ENCODE measurements around the gene MAPK6. TPM values are rescaled to one million over a fixed set of nuclear protein-coding genes. Genes with fewer than 3 reads are reported as not detected.
"Not testable (repeated sequence)": the region's sequence is repeated elsewhere in the genome, so short reads cannot be mapped to it uniquely, and the experiment has no call there.

The MAPK6 gene
- total and polyA plus RNA-seq, 8 donors, result 24.6 to 35.8 (median 26.4) TPM

DNA sequence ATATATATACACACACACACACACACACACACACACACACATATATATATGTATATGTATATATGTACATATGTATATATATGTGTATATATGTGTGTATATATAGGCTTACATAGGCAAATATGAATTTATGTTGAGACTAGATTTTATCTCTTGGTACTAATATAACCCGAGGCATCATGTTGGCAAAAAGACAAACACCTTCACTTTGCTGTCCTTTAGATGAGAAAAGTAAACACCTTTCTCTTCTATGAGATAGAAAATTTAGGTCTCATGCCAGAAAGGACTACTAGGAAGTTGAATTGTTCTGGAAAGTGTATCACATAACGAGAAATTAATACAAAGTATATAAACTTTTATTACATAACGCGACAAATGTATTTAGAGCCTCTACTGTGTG lies 27.9 kb upstream of the MAPK6 start:
- TF ChIP-seq, protein P1, sequence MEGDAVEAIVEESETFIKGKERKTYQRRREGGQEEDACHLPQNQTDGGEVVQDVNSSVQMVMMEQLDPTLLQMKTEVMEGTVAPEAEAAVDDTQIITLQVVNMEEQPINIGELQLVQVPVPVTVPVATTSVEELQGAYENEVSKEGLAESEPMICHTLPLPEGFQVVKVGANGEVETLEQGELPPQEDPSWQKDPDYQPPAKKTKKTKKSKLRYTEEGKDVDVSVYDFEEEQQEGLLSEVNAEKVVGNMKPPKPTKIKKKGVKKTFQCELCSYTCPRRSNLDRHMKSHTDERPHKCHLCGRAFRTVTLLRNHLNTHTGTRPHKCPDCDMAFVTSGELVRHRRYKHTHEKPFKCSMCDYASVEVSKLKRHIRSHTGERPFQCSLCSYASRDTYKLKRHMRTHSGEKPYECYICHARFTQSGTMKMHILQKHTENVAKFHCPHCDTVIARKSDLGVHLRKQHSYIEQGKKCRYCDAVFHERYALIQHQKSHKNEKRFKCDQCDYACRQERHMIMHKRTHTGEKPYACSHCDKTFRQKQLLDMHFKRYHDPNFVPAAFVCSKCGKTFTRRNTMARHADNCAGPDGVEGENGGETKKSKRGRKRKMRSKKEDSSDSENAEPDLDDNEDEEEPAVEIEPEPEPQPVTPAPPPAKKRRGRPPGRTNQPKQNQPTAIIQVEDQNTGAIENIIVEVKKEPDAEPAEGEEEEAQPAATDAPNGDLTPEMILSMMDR (IDR thresholded peaks at IDR 0.05), result no peak
- intact Hi-C loops (cut with DNase I), result no loop called here
- no peaks in the 10 kb centered on the region for H3K9me3 ChIP-seq
- H3K27me3 ChIP-seq, result no peaks in the 10 kb centered on the region
- DNase-seq (no peak), ATAC-seq (no peak)
- H3K4me1 ChIP-seq, result no peaks in the 10 kb centered on the region
- no peak overlapping the region for H3K27ac ChIP-seq
- no peak overlapping the region for H3K4me3 ChIP-seq
- H3K36me3 ChIP-seq, result no peaks in the 10 kb centered on the region

DNA sequence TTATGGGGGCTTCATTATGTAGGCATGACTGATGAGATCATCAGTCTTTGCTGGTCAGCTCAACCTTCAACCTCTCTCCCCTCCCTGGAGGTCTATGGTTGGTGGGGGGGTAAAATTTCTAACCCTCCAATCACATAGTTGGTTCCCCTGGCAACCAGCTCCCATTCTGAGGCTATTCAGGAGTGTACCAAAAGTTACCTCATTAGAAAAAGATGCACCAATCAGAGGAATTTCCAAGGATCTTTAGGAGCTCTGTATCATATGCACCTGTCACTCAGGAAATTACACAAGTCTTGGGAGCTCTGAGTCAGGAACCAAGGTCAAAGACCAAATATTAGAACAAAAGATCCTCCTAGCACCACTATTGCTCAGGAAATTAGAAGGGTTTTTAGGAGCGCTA lies 26.1 kb upstream of the MAPK6 start:
- intact Hi-C loops (cut with DNase I), result no loop called here
- no peak for ATAC-seq
- H3K9me3 ChIP-seq, result no peaks in the 10 kb centered on the region
- H3K27me3 ChIP-seq, result no peaks in the 10 kb centered on the region
- H3K4me1 ChIP-seq, result no peaks in the 10 kb centered on the region
- no peak overlapping the region for H3K27ac ChIP-seq
- DNase-seq, result no peak
- TF ChIP-seq, protein P1 (IDR thresholded peaks at IDR 0.05), result no peak
- H3K36me3 ChIP-seq, result no peaks in the 10 kb centered on the region
- H3K4me3 ChIP-seq, result no peak overlapping the region

DNA sequence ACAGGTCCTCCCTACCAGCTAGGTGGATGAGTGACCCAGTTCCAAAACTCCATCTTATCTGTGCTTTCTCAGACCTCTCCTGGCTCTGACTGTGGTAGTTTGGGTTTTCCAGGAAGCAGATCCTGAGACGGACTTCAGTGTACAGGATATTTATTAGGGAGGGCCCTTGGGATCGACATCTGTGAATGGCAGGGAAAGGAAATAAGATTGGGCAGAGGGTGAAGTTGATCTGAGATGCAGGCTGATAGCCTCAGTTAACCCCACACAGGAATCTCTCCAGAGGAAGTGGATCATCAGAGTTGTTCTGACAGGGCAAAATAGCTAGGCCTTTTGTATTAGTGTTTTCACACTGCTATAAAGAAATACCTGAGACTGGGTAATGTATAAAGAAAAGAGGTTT lies 16.7 kb upstream of the MAPK6 start:
- TF ChIP-seq, protein P1 (IDR thresholded peaks at IDR 0.05), result no peak
- Histone ChIP-seq H3K4me1 (peaks cover 0 to 3% of the 10 kb centered on the region in 2 donors), H3K4me3 (no peak overlapping the region), H3K36me3 (no peaks in the 10 kb centered on the region), H3K27me3 (no peaks in the 10 kb centered on the region), H3K27ac (no peak overlapping the region), H3K9me3 (no peaks in the 10 kb centered on the region)
- DNase-seq (no peak), ATAC-seq (no peak)
- intact Hi-C loops (cut with DNase I), result no loop called here

DNA sequence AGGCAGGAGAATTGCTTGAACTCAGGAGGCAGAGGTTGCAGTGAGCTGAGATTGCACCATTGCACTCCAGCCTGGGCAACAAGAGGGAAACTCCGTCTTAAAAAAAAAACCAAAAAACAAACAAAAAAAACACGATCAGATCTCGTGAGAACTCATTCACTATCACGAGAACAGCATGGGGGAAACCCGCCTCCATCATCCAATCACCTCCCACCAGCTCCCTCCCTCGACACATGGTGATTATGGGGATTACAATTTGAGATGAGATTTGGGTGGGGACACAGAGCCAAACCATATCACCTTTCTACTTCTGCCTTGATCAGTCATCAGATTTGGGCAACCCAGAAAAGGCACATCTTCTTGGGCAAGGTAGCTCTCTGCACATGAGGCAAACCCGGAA lies 15.9 kb upstream of the MAPK6 start:
- intact Hi-C loops (cut with DNase I); H3K4me3 ChIP-seq; ATAC-seq; H3K4me1 ChIP-seq; H3K36me3 ChIP-seq; H3K27ac ChIP-seq; H3K27me3 ChIP-seq; DNase-seq; H3K9me3 ChIP-seq: not testable (repeated sequence)

DNA sequence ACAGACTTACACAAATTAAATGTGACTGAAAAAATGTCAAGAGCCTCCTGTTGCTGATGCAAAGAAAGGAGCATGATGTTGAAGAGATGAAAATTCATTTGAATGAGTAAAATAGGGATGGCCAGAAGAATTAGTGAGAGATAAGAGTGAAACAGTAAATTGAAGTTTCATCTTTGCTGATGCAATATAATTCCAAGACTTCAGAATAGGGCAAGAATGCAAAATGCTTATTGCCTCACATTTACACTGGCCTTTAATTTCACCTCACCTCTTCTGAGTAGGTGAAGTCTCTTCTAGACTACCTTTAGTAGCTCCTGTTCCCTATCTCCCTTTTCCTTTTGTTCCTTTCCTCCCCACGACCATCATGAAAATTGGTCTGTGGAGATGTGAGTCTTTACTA lies 15.3 kb upstream of the MAPK6 start:
- H3K36me3 ChIP-seq, result no peaks in the 10 kb centered on the region
- intact Hi-C loops (cut with DNase I), result no loop called here
- no peaks in the 10 kb centered on the region for H3K27me3 ChIP-seq
- H3K4me1 ChIP-seq, result peaks cover 0 to 8% of the 10 kb centered on the region in 2 donors
- ATAC-seq, result no peak
- H3K27ac ChIP-seq, result no peak overlapping the region
- DNase-seq, result no peak
- no peak overlapping the region for H3K4me3 ChIP-seq
- no peaks in the 10 kb centered on the region for H3K9me3 ChIP-seq
- TF ChIP-seq, protein P1 (IDR thresholded peaks at IDR 0.05), result no peak

DNA sequence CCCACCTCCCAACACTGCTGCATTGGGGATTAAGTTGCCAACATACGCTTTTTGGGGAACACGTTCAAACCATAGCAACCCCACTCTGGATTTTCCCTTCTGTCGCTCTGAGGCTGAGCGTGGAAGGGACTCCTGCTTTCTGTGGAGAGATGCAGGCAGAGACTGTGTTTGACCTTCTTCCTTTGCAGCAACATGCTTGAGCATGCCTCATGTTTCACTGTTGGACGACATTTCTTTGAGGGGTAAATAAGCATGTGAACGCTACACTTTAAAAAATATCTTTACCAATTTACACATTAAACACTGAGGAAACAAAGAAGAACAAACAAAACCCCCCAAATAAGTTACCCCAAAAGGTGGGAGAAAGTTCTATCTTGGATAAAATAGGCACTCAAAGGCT lies 14.2 kb upstream of the MAPK6 start:
- no peak for DNase-seq
- no peak for ATAC-seq
- Histone ChIP-seq H3K27ac (no peak overlapping the region), H3K36me3 (no peaks in the 10 kb centered on the region), H3K27me3 (no peaks in the 10 kb centered on the region), H3K9me3 (no peaks in the 10 kb centered on the region), H3K4me1 (peaks cover 0 to 13% of the 10 kb centered on the region in 2 donors), H3K4me3 (no peak overlapping the region)
- intact Hi-C loops (cut with DNase I), result no loop called here
- TF ChIP-seq, protein P1 (IDR thresholded peaks at IDR 0.05), result no peak

Measured in left lung (tissue), 10 donors.